Gastroesophageal sphincter (tissue), 4 donors: ENCODE data around the gene EEA1. TPM values are rescaled to one million over a fixed set of nuclear protein-coding genes. Genes with fewer than 3 reads are reported as not detected.

Experiments used
- ATAC-seq: fragments of 150-250 bp; one replicate; pipeline ENCODE4 v1.9.1; 2016; ENCODE audit warnings: mild to moderate bottlenecking, moderate library complexity
- H3K27ac ChIP-seq, 4 donors: fragments of 200-600 bp; sonication (generic) in 3 of 4; 1 replicate in 3 of 4; 2 replicates in 1 of 4; pipeline ENCODE4 v1.5.1; 2016 to 2019
- H3K27me3 ChIP-seq: fragments of 200-600 bp; sonication (generic); one replicate; pipeline ENCODE4 v1.5.1; 2019
- H3K36me3 ChIP-seq, 2 donors: fragments of 200-600 bp; sonication (generic); one replicate each; pipeline ENCODE4 v1.5.1; 2019; ENCODE audit warnings: control low read depth in 1 of 2
- H3K4me1 ChIP-seq, 3 donors: fragments of 200-600 bp; sonication (generic); 1 replicate in 2 of 3; 2 replicates in 1 of 3; pipeline ENCODE4 v1.5.1; 2016 to 2019; ENCODE audit warnings: control low read depth in 2 of 3
- H3K4me3 ChIP-seq, 2 donors: fragments of 200-600 bp; sonication (generic); one replicate each; pipeline ENCODE4 v1.5.1; 2019; ENCODE audit warnings: mild to moderate bottlenecking in 1 of 2, moderate library complexity in 1 of 2
- H3K9me3 ChIP-seq, 3 donors: fragments of 200-600 bp; sonication (generic); one replicate each; pipeline ENCODE4 v1.5.1; 2017 to 2019; ENCODE audit warnings: control low read depth in 2 of 3
- CTCF ChIP-seq, 4 experiments: fragments of 200-600 bp in 2 of 4; fragments of 450-650 bp in 2 of 4; sonication (generic) in 1 of 4; IDR thresholded peaks; one replicate each; pipeline ENCODE4 v1.5.1; 2017 to 2019; ENCODE audit warnings: antibody characterized with exemption in 4 of 4, mild to moderate bottlenecking in 2 of 4, moderate library complexity in 2 of 4
- EP300 ChIP-seq: sonication (generic); formaldehyde crosslinking; IDR thresholded peaks from one replicate; pipeline ENCODE4 v1.6.1; 2017; ENCODE audit warnings: antibody characterized with exemption, mild to moderate bottlenecking
- POLR2A ChIP-seq, 2 donors: fragments of 450-650 bp; IDR thresholded peaks; one replicate each; pipeline ENCODE4 v1.6.1; 2017; ENCODE audit warnings: antibody characterized with exemption in 2 of 2, mild to moderate bottlenecking in 2 of 2, moderate library complexity in 1 of 2
- POLR2AphosphoS5 ChIP-seq: sonication (generic); formaldehyde crosslinking; IDR thresholded peaks from one replicate; pipeline ENCODE4 v1.6.1; 2017; ENCODE audit warnings: antibody characterized with exemption
- WGBS, 2 donors: methylation state at CpG; one replicate each; pipeline ENCODE4 v1.1.5; 2018; ENCODE audit warnings: low coverage in 1 of 2; 5-methylcytosine and 5-hydroxymethylcytosine counted together
- total RNA-seq, 4 donors: library from RNA; depleted of rRNA; stranded (reverse); fragments of >200 nt; gene quantifications; one replicate each; pipeline ENCODE4 v1.1.0, GENCODE V29; 2016

Gene EEA1
- total RNA-seq, 4 donors from 2014 or later = 25.0 to 37.1 (median 30.4) TPM

DNA sequence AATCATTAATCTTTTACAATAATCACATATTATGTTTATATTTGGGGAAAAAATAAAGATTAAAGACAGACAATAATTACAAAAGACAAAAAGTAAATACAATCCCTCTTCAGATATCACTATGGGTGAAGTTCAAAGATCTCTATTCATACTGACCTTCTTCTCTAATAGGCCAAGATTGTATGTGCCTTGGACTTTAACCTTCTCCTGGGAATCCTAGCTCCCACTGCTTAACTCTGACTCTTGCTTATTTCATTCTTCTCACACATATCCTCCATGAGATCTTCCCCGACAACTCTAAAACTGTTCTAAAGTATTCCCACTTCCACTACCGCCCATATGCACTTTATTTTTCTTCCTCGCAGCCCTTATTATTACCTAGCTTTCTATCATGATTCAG, 83.8 kb downstream of the EEA1 start:
- 92 to 100% methylated on average over 1 to 3 of the region's 3 CpGs for WGBS, 2 donors
- H3K4me3 ChIP-seq = no peak overlapping the region

GRCh38 chr12:92844151-92844763, 84.8 kb downstream of the EEA1 start:
- H3K4me1 ChIP-seq = no peaks in the 10 kb centered on the region
- H3K36me3 ChIP-seq = peaks cover 0 to 26% of the 10 kb centered on the region in 2 donors
- peaks cover 0 to 7% (median 0%) of the 10 kb centered on the region in 3 donors for H3K9me3 ChIP-seq
- ATAC-seq = no peak
- no peaks in the 10 kb centered on the region for H3K27me3 ChIP-seq
- 92 to 100% methylated on average over 1 of the region's 1 CpG for WGBS, 2 donors
- no peak overlapping the region for H3K4me3 ChIP-seq
- TF ChIP-seq POLR2AphosphoS5 (no peak), EP300 (no peak), POLR2A (IDR thresholded peaks at IDR 0.05) (no peak), CTCF (IDR thresholded peaks at IDR 0.05) (no peak)
- H3K27ac ChIP-seq = no peak overlapping the region

More for the DNA sequence above, 83.8 kb downstream of the EEA1 start:
- Histone ChIP-seq H3K27ac (no peak overlapping the region), H3K4me1 (peaks cover 0 to 10% (median 0%) of the 10 kb centered on the region in 3 donors), H3K9me3 (peaks cover 0 to 7% (median 0%) of the 10 kb centered on the region in 3 donors), H3K36me3 (peaks cover 0 to 23% of the 10 kb centered on the region in 2 donors), H3K27me3 (no peaks in the 10 kb centered on the region)
- no peak for ATAC-seq
- no peak for TF ChIP-seq CTCF (IDR thresholded peaks at IDR 0.05)
- no peak for TF ChIP-seq POLR2AphosphoS5
- TF ChIP-seq EP300 = no peak
- TF ChIP-seq POLR2A (IDR thresholded peaks at IDR 0.05) = no peak

- H3K4me1 ChIP-seq = no peaks in the 10 kb centered on the region
- no peaks in the 10 kb centered on the region for H3K27me3 ChIP-seq
- no peak overlapping the region for H3K4me3 ChIP-seq
- 90 to 93% methylated on average over 4 to 7 of the region's 7 CpGs for WGBS, 2 donors
- no peaks in the 10 kb centered on the region for H3K9me3 ChIP-seq
- H3K36me3 ChIP-seq = peaks cover 0 to 45% of the 10 kb centered on the region in 2 donors
- H3K27ac ChIP-seq = no peak overlapping the region
- ATAC-seq = no peak
- TF ChIP-seq POLR2AphosphoS5 (no peak), CTCF (IDR thresholded peaks at IDR 0.05) (no peak), EP300 (no peak), POLR2A (IDR thresholded peaks at IDR 0.05) (no peak)
Measured at GRCh38 chr12:92829686-92830282, 99.3 kb downstream of the EEA1 start.

GRCh38 chr12:92828565-92828964, 100.5 kb downstream of the EEA1 start:
- peaks cover 0 to 47% of the 10 kb centered on the region in 2 donors for H3K36me3 ChIP-seq
- no peak for ATAC-seq

More at GRCh38 chr12:92828565-92828964, 100.5 kb downstream of the EEA1 start:
- Histone ChIP-seq H3K9me3 (no peaks in the 10 kb centered on the region), H3K27me3 (no peaks in the 10 kb centered on the region), H3K4me1 (no peaks in the 10 kb centered on the region), H3K4me3 (no peak overlapping the region), H3K27ac (no peak overlapping the region)
- 88 to 94% methylated on average over 4 of the region's 4 CpGs for WGBS, 2 donors
- TF ChIP-seq POLR2A (IDR thresholded peaks at IDR 0.05) (no peak), CTCF (IDR thresholded peaks at IDR 0.05) (no peak), POLR2AphosphoS5 (no peak), EP300 (no peak)
